Fibroblast of lung (primary cell): Measurements from ENCODE around the gene ATXN7L1. TPM values are rescaled to one million over a fixed set of nuclear protein-coding genes. Genes with fewer than 3 reads are reported as not detected.
A peak's percentile ranks its signal among the peaks of the same experiment; 100 is the strongest.

Experiments used
- DNase-seq, 2 donors: peaks; one replicate each; pipeline versions ENCODE4 v3.0.0 to v3.0.0-alpha.2; 2010; ENCODE audit warnings: low read depth in 2 of 2
- H2AFZ ChIP-seq: 2 replicates; pipeline ENCODE4 v1.5.1; 2012; ENCODE audit warnings: low read length, control low read depth, inconsistent platforms
- H3K27ac ChIP-seq: 2 replicates; pipeline ENCODE4 v1.5.1; 2011; ENCODE audit warnings: low read length, control low read depth; ENCODE audit not compliant: insufficient read depth
- H3K27me3 ChIP-seq: 2 replicates; pipeline ENCODE4 v1.5.1; 2011; ENCODE audit warnings: mild to moderate bottlenecking, low read length; ENCODE audit not compliant: control insufficient read depth, insufficient read depth
- H3K36me3 ChIP-seq: 2 replicates; pipeline ENCODE4 v1.5.1; 2011; ENCODE audit warnings: low read length; ENCODE audit not compliant: control insufficient read depth, insufficient read depth
- H3K4me1 ChIP-seq: 2 replicates; pipeline ENCODE4 v1.5.1; 2011; ENCODE audit warnings: low read length; ENCODE audit not compliant: control insufficient read depth, insufficient read depth; ENCODE audit errors: extremely low read depth
- H3K4me2 ChIP-seq: 2 replicates; pipeline ENCODE4 v1.5.1; 2011; ENCODE audit warnings: low read length, control low read depth; ENCODE audit not compliant: insufficient read depth; ENCODE audit errors: extremely low read depth
- H3K4me3 ChIP-seq, 4 experiments: fragments of 200-600 bp in 1 of 4; sonication (generic) in 1 of 4; replicated peaks in 1 of 4; 2 replicates each; pipeline ENCODE4 v1.5.1; 2011 to 2016; ENCODE audit warnings: low read length in 4 of 4, low read depth in 3 of 4, mild to moderate bottlenecking in 3 of 4, control low read depth in 2 of 4, inconsistent platforms in 1 of 4, mixed read lengths in 1 of 4; ENCODE audit not compliant: insufficient read depth in 1 of 4; ENCODE audit errors: control extremely low read depth in 1 of 4
- H3K79me2 ChIP-seq: 2 replicates; pipeline ENCODE4 v1.5.1; 2012; ENCODE audit warnings: mild to moderate bottlenecking, low read length, inconsistent platforms; ENCODE audit not compliant: control insufficient read depth, insufficient read depth
- H3K9ac ChIP-seq: 2 replicates; pipeline ENCODE4 v1.5.1; 2011; ENCODE audit warnings: mild to moderate bottlenecking, low read length, control low read depth; ENCODE audit not compliant: insufficient read depth
- H3K9me3 ChIP-seq: 2 replicates; pipeline ENCODE4 v1.5.1; 2012; ENCODE audit warnings: low read depth, low read length; ENCODE audit not compliant: control insufficient read depth, insufficient read depth
- H4K20me1 ChIP-seq: 2 replicates; pipeline ENCODE4 v1.5.1; 2011; ENCODE audit warnings: low read length; ENCODE audit not compliant: control insufficient read depth, insufficient read depth; ENCODE audit errors: extremely low read depth
- EZH2 ChIP-seq: IDR thresholded peaks from 2 replicates; pipeline ENCODE4 v1.5.1; 2012; ENCODE audit warnings: low read length, control low read depth, mild to moderate bottlenecking; ENCODE audit errors: missing control alignments
- polyA plus RNA-seq, 2 donors: library from polyadenylated mRNA; depleted of rRNA in 1 of 2; stranded (reverse) in 1 of 2; unstranded in 1 of 2; fragments of >200 nt; gene quantifications; 2 replicates each; pipeline ENCODE4 v1.2.1, GENCODE V29; 2011 to 2012; ENCODE audit warnings: missing spikeins in 1 of 2
- total RNA-seq: library from RNA; depleted of rRNA; stranded (reverse); fragments of >200 nt; gene quantifications from 2 replicates; pipeline ENCODE4 v1.2.1, GENCODE V29; 2014
- TF ChIP-seq, protein P1 (sequence below), 2 donors: IDR thresholded peaks in 1 of 2; conservative IDR thresholded peaks in 1 of 2; 1 replicate in 1 of 2; 2 replicates in 1 of 2; pipeline ENCODE4 v1.5.1; 2011 to 2012; ENCODE audit warnings: low read length in 2 of 2, control low read depth in 1 of 2, inconsistent platforms in 1 of 2, low read depth in 1 of 2, mild to moderate bottlenecking in 1 of 2

The ATXN7L1 gene
- total and polyA plus RNA-seq, 2 donors (not counting 1 experiment from before 2014, with no cell fraction given) = 5.1 to 9.4 TPM

DNA sequence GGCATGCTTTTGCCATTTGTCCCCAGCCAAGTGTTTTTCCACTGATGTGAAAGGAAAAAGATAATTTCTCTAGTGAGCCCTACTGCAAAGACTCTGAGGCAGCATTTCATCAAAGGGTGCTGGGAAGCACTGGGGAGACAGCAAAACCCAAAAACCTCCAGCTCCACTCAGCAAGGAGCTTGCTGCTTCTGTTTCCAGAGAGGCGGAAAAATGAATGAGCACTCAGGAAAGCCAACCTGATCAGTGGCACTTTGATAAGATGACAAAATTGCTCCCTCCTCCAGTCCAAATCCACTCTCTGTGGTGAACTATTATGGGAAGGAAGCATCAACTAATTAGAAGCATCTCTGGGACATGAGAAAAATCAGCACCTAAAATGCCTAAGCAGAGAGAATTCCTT lies 68.2 kb downstream of the ATXN7L1 start:
- Histone ChIP-seq H3K79me2 (no peaks in the 10 kb centered on the region), H3K4me3 (no peak overlapping the region), H3K27me3 (no peaks in the 10 kb centered on the region), H3K9ac (no peak overlapping the region), H3K4me2 (no peak overlapping the region), H3K4me1 (peaks cover 22% of the 10 kb centered on the region), H4K20me1 (no peaks in the 10 kb centered on the region), H3K36me3 (no peaks in the 10 kb centered on the region), H3K9me3 (no peaks in the 10 kb centered on the region), H3K27ac (no peak overlapping the region), H2AFZ (no peak overlapping the region)
- no peak for DNase-seq
- TF ChIP-seq EZH2 = no peak
- TF ChIP-seq, protein P1, sequence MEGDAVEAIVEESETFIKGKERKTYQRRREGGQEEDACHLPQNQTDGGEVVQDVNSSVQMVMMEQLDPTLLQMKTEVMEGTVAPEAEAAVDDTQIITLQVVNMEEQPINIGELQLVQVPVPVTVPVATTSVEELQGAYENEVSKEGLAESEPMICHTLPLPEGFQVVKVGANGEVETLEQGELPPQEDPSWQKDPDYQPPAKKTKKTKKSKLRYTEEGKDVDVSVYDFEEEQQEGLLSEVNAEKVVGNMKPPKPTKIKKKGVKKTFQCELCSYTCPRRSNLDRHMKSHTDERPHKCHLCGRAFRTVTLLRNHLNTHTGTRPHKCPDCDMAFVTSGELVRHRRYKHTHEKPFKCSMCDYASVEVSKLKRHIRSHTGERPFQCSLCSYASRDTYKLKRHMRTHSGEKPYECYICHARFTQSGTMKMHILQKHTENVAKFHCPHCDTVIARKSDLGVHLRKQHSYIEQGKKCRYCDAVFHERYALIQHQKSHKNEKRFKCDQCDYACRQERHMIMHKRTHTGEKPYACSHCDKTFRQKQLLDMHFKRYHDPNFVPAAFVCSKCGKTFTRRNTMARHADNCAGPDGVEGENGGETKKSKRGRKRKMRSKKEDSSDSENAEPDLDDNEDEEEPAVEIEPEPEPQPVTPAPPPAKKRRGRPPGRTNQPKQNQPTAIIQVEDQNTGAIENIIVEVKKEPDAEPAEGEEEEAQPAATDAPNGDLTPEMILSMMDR (conservative IDR thresholded peaks at IDR 0.05 in 1 of 2, IDR thresholded peaks at IDR 0.05 in 1 of 2; ENCODE audit: low read depth in 1 of 2, low read length in 2 of 2) = no peak

DNA sequence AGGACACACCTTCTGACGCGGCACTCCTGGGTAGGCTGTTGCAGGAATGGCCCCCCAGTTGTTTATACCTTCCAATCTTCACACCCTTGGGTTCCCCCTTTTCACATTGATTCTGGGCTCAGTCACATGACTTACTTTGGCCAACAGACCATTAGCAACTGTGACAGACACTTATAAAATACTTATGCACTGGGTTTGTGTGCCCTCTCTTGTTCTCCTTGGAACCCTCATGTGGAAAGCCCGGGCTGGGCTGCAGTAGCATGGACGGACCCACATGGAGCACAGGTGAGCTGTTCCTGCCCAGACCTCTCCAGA lies 69.0 kb downstream of the ATXN7L1 start:
- H4K20me1 ChIP-seq = no peaks in the 10 kb centered on the region

DNA sequence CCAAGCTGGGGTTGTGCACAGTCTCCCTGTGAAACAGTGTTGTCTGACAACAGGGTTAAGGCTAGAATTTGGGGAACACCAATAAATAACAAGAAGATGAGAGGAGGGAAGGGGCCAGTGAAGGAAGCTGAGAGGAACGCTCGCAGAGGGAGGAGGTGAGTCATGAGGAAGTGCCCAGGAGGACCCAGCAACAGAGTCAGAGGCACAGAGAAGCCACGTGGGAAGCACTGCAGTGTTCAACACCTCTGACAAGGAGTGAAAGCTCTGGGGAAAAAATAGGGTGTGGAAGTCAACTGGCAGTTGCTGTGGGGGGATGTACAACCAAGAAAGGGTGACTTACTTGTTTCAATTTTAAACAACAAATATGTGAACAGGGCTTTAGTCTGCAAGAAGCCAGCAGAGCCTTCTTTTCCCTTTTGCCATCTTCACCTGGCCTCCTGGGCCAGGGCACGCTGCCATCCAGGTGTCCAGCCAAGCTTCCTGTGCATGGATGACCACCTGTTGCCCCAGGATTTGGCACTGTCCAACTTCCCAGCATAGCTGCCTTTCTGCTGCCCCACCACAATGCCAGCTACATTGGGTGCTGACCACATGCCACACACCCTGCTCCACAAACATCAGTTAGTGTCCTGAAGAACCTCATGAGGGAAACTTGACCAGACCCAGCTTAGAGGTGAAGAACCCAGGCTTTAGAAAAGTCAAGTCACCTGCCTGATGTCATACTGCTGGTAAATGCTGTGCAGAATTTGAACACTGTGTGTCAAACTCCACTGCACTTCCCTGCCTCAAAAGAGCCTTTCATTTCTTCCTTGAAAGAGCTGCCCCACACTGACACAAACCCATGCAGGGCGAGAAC lies 69.6 kb downstream of the ATXN7L1 start:
- peak; percentile 58 to 74 for DNase-seq
- Histone ChIP-seq H3K4me2 (no peak overlapping the region), H3K79me2 (no peaks in the 10 kb centered on the region), H3K36me3 (no peaks in the 10 kb centered on the region), H3K27me3 (no peaks in the 10 kb centered on the region), H3K4me3 (no peak overlapping the region), H3K9ac (no peak overlapping the region), H2AFZ (no peak overlapping the region), H3K4me1 (peaks cover 28% of the 10 kb centered on the region), H3K27ac (peak overlapping the region; percentile 55), H3K9me3 (no peaks in the 10 kb centered on the region), H4K20me1 (no peaks in the 10 kb centered on the region)
- no peak for TF ChIP-seq EZH2
- TF ChIP-seq, protein P1 (conservative IDR thresholded peaks at IDR 0.05 in 1 of 2, IDR thresholded peaks at IDR 0.05 in 1 of 2; ENCODE audit: low read depth in 1 of 2, low read length in 2 of 2) = no peak

More for the DNA sequence above, 69.0 kb downstream of the ATXN7L1 start:
- Histone ChIP-seq H3K9ac (no peak overlapping the region), H3K79me2 (no peaks in the 10 kb centered on the region), H3K27me3 (no peaks in the 10 kb centered on the region), H3K4me2 (no peak overlapping the region), H3K27ac (no peak overlapping the region), H2AFZ (no peak overlapping the region), H3K36me3 (no peaks in the 10 kb centered on the region), H3K4me3 (no peak overlapping the region), H3K9me3 (no peaks in the 10 kb centered on the region), H3K4me1 (peaks cover 28% of the 10 kb centered on the region)
- TF ChIP-seq, protein P1 (conservative IDR thresholded peaks at IDR 0.05 in 1 of 2, IDR thresholded peaks at IDR 0.05 in 1 of 2; ENCODE audit: low read depth in 1 of 2, low read length in 2 of 2) = no peak
- TF ChIP-seq EZH2 = no peak
- DNase-seq = no peak
